GM10266 (cell line): Measurements from ENCODE around the gene CDH23.

Source experiments
- DNase-seq: peaks from one replicate; pipeline ENCODE4 v3.0.0; 2012; ENCODE audit errors: extremely low spot score
- TF ChIP-seq, protein P1 (sequence below): IDR thresholded peaks from 2 replicates; pipeline ENCODE4 v1.5.1; 2012; ENCODE audit warnings: mild to moderate bottlenecking, low read depth; ENCODE audit not compliant: control insufficient read depth, insufficient read depth; ENCODE audit errors: missing control alignments

Gene CDH23

GRCh38 chr10:71641449-71641848, 244.7 kb downstream of the CDH23 start:
- no peak for DNase-seq
- TF ChIP-seq, protein P1, sequence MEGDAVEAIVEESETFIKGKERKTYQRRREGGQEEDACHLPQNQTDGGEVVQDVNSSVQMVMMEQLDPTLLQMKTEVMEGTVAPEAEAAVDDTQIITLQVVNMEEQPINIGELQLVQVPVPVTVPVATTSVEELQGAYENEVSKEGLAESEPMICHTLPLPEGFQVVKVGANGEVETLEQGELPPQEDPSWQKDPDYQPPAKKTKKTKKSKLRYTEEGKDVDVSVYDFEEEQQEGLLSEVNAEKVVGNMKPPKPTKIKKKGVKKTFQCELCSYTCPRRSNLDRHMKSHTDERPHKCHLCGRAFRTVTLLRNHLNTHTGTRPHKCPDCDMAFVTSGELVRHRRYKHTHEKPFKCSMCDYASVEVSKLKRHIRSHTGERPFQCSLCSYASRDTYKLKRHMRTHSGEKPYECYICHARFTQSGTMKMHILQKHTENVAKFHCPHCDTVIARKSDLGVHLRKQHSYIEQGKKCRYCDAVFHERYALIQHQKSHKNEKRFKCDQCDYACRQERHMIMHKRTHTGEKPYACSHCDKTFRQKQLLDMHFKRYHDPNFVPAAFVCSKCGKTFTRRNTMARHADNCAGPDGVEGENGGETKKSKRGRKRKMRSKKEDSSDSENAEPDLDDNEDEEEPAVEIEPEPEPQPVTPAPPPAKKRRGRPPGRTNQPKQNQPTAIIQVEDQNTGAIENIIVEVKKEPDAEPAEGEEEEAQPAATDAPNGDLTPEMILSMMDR, result no peak

DNA sequence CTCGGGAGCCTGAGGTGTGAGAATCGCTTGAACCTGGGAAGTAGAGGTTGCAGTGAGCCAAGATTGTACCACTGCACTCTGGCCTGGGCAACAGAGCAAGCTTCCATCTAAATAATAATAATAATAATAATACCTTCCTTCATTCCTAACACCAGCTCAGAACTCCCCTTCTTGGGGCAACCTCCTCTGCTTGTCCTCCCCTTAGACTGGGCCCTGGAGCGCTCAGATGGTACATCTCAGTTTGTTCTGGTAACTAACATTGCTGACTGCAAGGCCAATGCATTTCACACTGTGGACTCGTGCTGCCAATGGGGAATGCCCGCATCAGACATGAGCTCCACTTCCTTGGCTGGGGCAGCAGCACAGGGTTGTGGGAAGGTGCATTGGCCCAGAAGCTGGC, 245.3 kb downstream of the CDH23 start:
- DNase-seq, result no peak
- TF ChIP-seq, protein P1, result no peak

GRCh38 chr10:71643904-71644303, 247.2 kb downstream of the CDH23 start:
- TF ChIP-seq, protein P1, result no peak
- peak; percentile 37 for DNase-seq

GRCh38 chr10:71644307-71645180, 247.8 kb downstream of the CDH23 start:
- TF ChIP-seq, protein P1, result no peak
- DNase-seq, result peak; percentile 59

GRCh38 chr10:71645185-71645584, 248.5 kb downstream of the CDH23 start:
- no peak for DNase-seq

DNA sequence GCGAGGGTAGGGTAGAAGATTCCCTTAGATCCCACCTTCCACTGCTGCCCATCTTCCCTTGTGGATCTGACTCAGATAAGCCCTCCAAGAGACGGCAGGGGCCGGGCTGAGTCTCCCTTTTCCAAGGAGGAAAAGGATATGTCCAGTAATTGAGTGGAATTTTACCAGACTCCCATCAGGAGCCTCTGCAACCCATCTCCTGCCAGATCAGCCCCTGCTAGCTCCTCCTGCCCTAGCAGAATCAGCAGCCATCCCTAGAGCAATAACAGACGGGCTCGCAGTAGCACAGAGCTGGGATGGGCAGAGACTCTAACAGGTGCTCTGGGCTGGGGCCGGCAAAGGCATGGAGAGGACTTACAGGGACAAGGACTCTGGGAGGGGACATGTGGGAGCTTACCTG, 249.3 kb downstream of the CDH23 start:
- TF ChIP-seq, protein P1, result no peak
- DNase-seq, result no peak

More at GRCh38 chr10:71645185-71645584, 248.5 kb downstream of the CDH23 start:
- TF ChIP-seq, protein P1, result no peak

DNA sequence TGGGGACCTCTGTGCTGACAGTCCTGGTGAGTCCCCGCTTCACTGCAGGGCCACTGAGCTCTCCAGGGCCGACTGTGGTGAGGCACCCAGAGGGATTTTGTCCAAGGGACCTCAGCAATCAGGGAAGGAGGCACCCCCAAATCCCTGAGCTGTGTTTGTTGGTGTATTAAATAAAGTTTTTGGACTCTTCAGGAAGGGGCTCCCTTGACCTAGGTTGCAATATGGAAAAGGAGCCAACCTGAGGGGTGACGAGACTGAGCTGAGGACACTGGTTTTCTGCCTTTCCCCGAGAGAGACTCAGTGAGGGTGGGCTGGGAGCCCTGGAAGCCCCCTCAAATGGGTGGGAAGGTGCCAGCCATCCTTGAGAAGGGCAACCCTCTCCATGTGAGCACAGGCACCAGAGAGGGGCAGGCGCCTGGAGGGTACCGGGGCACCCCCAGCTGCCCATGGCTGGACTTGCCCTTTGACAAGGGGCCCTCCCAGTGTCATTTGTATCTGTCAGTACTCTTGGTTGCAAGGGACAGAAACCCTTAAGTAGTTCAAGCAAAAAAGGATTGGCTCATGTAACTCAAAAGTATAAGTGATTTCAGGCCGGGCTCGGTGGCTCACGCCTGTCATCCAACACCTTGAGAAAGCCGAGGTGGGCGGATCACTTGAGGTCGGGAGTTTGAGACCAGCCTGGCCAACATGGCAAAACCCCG, 250.0 kb downstream of the CDH23 start:
- TF ChIP-seq, protein P1, result no peak
- DNase-seq, result no peak
